NCI-H69 (cell line): ENCODE data around the gene RAB8B.
A peak's percentile ranks its signal among the peaks of the same experiment; 100 is the strongest.

Source experiments
- DNase-seq: peaks from one replicate; lab custom pipeline; 2025; lab: John Stamatoyannopoulos, UW

RAB8B gene

GRCh38 chr15:63185206-63185605 lies 4.2 kb upstream of the RAB8B start:
- peak; percentile 76 for DNase-seq

GRCh38 chr15:63186065-63186464 lies 3.3 kb upstream of the RAB8B start:
- DNase-seq: peak; percentile 39

GRCh38 chr15:63187589-63188226 lies 1.7 kb upstream of the RAB8B start:
- DNase-seq: no peak

- DNase-seq: no peak
Observed at GRCh38 chr15:63188247-63188925, 1.0 kb upstream of the RAB8B start.

GRCh38 chr15:63189941-63190768 lies 749 bp downstream of the RAB8B start:
- peak; percentile 59 for DNase-seq

GRCh38 chr15:63190769-63191649 lies 1.6 kb downstream of the RAB8B start:
- DNase-seq: no peak

GRCh38 chr15:63191895-63192618 lies 2.7 kb downstream of the RAB8B start:
- DNase-seq: no peak

- DNase-seq: no peak
Observed at GRCh38 chr15:63192619-63193206, 3.3 kb downstream of the RAB8B start.

- DNase-seq: no peak
Observed at GRCh38 chr15:63194302-63194701, 4.9 kb downstream of the RAB8B start.

GRCh38 chr15:63194880-63195568 lies 5.6 kb downstream of the RAB8B start:
- no peak for DNase-seq

- peak; percentile 56 for DNase-seq
Observed at GRCh38 chr15:63195569-63196015, 6.2 kb downstream of the RAB8B start.

GRCh38 chr15:63196842-63197241 lies 7.4 kb downstream of the RAB8B start:
- DNase-seq: peak; percentile 82

GRCh38 chr15:63197626-63198025 lies 8.2 kb downstream of the RAB8B start:
- DNase-seq: no peak

- DNase-seq: peak; percentile 30
Observed at GRCh38 chr15:63198371-63199250, 9.2 kb downstream of the RAB8B start.

- DNase-seq: no peak
Observed at GRCh38 chr15:63200464-63201249, 11.3 kb downstream of the RAB8B start.

GRCh38 chr15:63202861-63203260 lies 13.5 kb downstream of the RAB8B start:
- DNase-seq: no peak

- DNase-seq: no peak
Observed at GRCh38 chr15:63203451-63204090, 14.2 kb downstream of the RAB8B start.

GRCh38 chr15:63206079-63206478 lies 16.7 kb downstream of the RAB8B start:
- DNase-seq: no peak
